CD14-positive monocyte (primary cell): ENCODE results near the gene ANKRD31. TPM values are rescaled to one million over a fixed set of nuclear protein-coding genes. Genes with fewer than 3 reads are reported as not detected.

Experiments
- DNase-seq, 3 donors: peaks; one replicate each; pipeline ENCODE4 v3.0.0-alpha.2; 2011 to 2022
- H2AFZ ChIP-seq: 2 replicates; pipeline ENCODE4 v1.6.0; 2012; ENCODE audit warnings: mild to moderate bottlenecking, low read depth, low read length, inconsistent platforms; ENCODE audit not compliant: insufficient read depth, poor library complexity, severe bottlenecking
- H3K27ac ChIP-seq, 2 donors: 1 replicate in 1 of 2; 2 replicates in 1 of 2; pipeline ENCODE4 v1.5.1; 2012 to 2013; ENCODE audit warnings: low read length in 2 of 2, control low read depth in 1 of 2, inconsistent platforms in 1 of 2, low read depth in 1 of 2, mild to moderate bottlenecking in 1 of 2
- H3K27me3 ChIP-seq, 2 donors: one replicate each; pipeline versions ENCODE4 v1.6.0 to v1.6.1; 2011 to 2013; ENCODE audit warnings: low read length in 2 of 2; ENCODE audit not compliant: control insufficient read depth in 2 of 2, insufficient read depth in 2 of 2
- H3K36me3 ChIP-seq, 2 donors: replicated peaks in 1 of 2; 1 replicate in 1 of 2; 2 replicates in 1 of 2; pipeline versions ENCODE4 v1.5.1 to v1.6.1; 2012 to 2013; ENCODE audit warnings: low read length in 2 of 2, control low read depth in 1 of 2, inconsistent platforms in 1 of 2, mild to moderate bottlenecking in 1 of 2; ENCODE audit not compliant: insufficient read depth in 2 of 2, control insufficient read depth in 1 of 2
- H3K4me1 ChIP-seq, 2 donors: 1 replicate in 1 of 2; 2 replicates in 1 of 2; pipeline versions ENCODE4 v1.5.1 to v1.6.1; 2012 to 2013; ENCODE audit warnings: low read length in 2 of 2, control low read depth in 1 of 2, inconsistent platforms in 1 of 2, mild to moderate bottlenecking in 1 of 2, moderate library complexity in 1 of 2; ENCODE audit not compliant: insufficient read depth in 2 of 2, control insufficient read depth in 1 of 2
- H3K4me2 ChIP-seq: replicated peaks from 2 replicates; pipeline ENCODE3; 2012; ENCODE audit warnings: low read length, moderate library complexity, mild to moderate bottlenecking; ENCODE audit not compliant: poor library complexity, severe bottlenecking; ENCODE audit errors: extremely low read depth
- H3K4me3 ChIP-seq, 3 experiments: fragments of 200-600 bp in 1 of 3; sonication (generic) in 1 of 3; replicated peaks in 1 of 3; 1 replicate in 2 of 3; 2 replicates in 1 of 3; pipeline ENCODE4 v1.5.1; 2011 to 2013; ENCODE audit warnings: low read length in 3 of 3, mild to moderate bottlenecking in 3 of 3, control low read depth in 2 of 3, low read depth in 2 of 3, inconsistent platforms in 1 of 3, moderate library complexity in 1 of 3
- H3K79me2 ChIP-seq: 2 replicates; pipeline ENCODE4 v1.6.0; 2012; ENCODE audit warnings: mild to moderate bottlenecking, control low read depth, inconsistent platforms, low read length, moderate library complexity; ENCODE audit not compliant: insufficient read depth
- H3K9ac ChIP-seq: 2 replicates; pipeline ENCODE4 v1.6.0; 2017; ENCODE audit warnings: low read length, mild to moderate bottlenecking; ENCODE audit not compliant: insufficient read depth, poor library complexity, severe bottlenecking
- H3K9me3 ChIP-seq, 2 donors: replicated peaks in 1 of 2; 1 replicate in 1 of 2; 2 replicates in 1 of 2; pipeline versions ENCODE4 v1.5.1 to v1.6.1; 2012 to 2013; ENCODE audit warnings: low read length in 2 of 2, control low read depth in 1 of 2; ENCODE audit not compliant: control insufficient read depth in 1 of 2, insufficient read depth in 1 of 2
- H4K20me1 ChIP-seq: 2 replicates; pipeline ENCODE4 v1.6.0; 2012; ENCODE audit warnings: mild to moderate bottlenecking, low read length, control low read depth, moderate library complexity; ENCODE audit not compliant: insufficient read depth
- H3K27ac Mint-ChIP-seq, 7 donors: one replicate each; pipeline ENCODE4 v1.8.0; 2020; ENCODE audit warnings: mild to moderate bottlenecking in 7 of 7, mixed read lengths in 7 of 7, moderate library complexity in 6 of 7, inconsistent platforms in 2 of 7
- H3K27me3 Mint-ChIP-seq, 3 donors: one replicate each; pipeline ENCODE4 v1.8.0; 2021 to 2022; ENCODE audit warnings: low read depth in 3 of 3, mild to moderate bottlenecking in 3 of 3, mixed read lengths in 3 of 3, moderate library complexity in 3 of 3, inconsistent platforms in 1 of 3
- H3K36me3 Mint-ChIP-seq, 2 donors: one replicate each; pipeline ENCODE4 v1.8.0; 2020; ENCODE audit warnings: mixed read lengths in 2 of 2, inconsistent platforms in 1 of 2, mild to moderate bottlenecking in 1 of 2
- H3K4me1 Mint-ChIP-seq: one replicate; pipeline ENCODE4 v1.8.0; 2020; ENCODE audit warnings: mild to moderate bottlenecking, mixed read lengths
- H3K4me3 Mint-ChIP-seq, 2 donors: one replicate each; pipeline ENCODE4 v1.8.0; 2020; ENCODE audit warnings: mild to moderate bottlenecking in 2 of 2, mixed read lengths in 2 of 2, moderate library complexity in 1 of 2
- H3K9me3 Mint-ChIP-seq, 7 donors: one replicate each; pipeline ENCODE4 v1.8.0; 2020 to 2022; ENCODE audit warnings: mixed read lengths in 7 of 7, mild to moderate bottlenecking in 6 of 7, moderate library complexity in 6 of 7, inconsistent platforms in 2 of 7
- CTCF ChIP-seq: fragments of 200-600 bp; IDR thresholded peaks from one replicate; pipeline ENCODE4 v1.8.0; 2022; ENCODE audit warnings: antibody characterized with exemption, mild to moderate bottlenecking
- WGBS: methylation state at CpG from one replicate; pipeline ENCODE4 v1.1.5; 2013; ENCODE audit warnings: missing lambda C conversion rate; ENCODE audit not compliant: insufficient coverage; 5-methylcytosine and 5-hydroxymethylcytosine counted together
- intact Hi-C, 2 donors: fragments of 100-400 bp; cut with micrococcal nuclease; formaldehyde crosslinking; loops; one replicate each; pipeline versions ENCODE4 v1.15.0 to v1.15.1; 2023
- polyA plus RNA-seq, 3 donors: library from polyadenylated mRNA; depleted of rRNA in 1 of 3; unstranded in 2 of 3; stranded (reverse) in 1 of 3; fragments of 300-500 nt in 2 of 3; fragments of >200 nt in 1 of 3; fragmentation: Illumina TruSeq in 2 of 3; gene quantifications; 1 replicate in 2 of 3; 2 replicates in 1 of 3; pipeline ENCODE4 v1.2.3, GENCODE V29; 2012 to 2021

Gene ANKRD31
- polyA plus RNA-seq, 3 donors, result 0.05 TPM; not detected in 2

- Histone ChIP-seq H3K79me2 (no peaks in the 10 kb centered on the region), H4K20me1 (no peaks in the 10 kb centered on the region), H3K4me3 (no peak overlapping the region), H3K9me3 (no peaks in the 10 kb centered on the region), H3K9ac (no peak overlapping the region), H3K4me2 (no peak overlapping the region), H3K27ac (no peak overlapping the region), H3K36me3 (no peaks in the 10 kb centered on the region), H2AFZ (no peak overlapping the region), H3K4me1 (no peaks in the 10 kb centered on the region), H3K27me3 (no peaks in the 10 kb centered on the region)
- no peak for TF ChIP-seq CTCF
- WGBS, result 53% methylated on average over 4 of the region's 9 CpGs
- Mint-ChIP-seq H3K27ac (no peak overlapping the region), H3K4me3 (no peak overlapping the region), H3K9me3 (peaks cover 0 to 1% (median 0%) of the 10 kb centered on the region in 7 donors), H3K4me1 (peaks cover 8% of the 10 kb centered on the region), H3K27me3 (peaks cover 0 to 3% (median 3%) of the 10 kb centered on the region in 3 donors), H3K36me3 (no peaks in the 10 kb centered on the region)
- DNase-seq, result no peak
- intact Hi-C loops, result no loop called here
Measured at GRCh38 chr5:75023368-75024159, 213.1 kb downstream of the ANKRD31 start.

- H3K27ac Mint-ChIP-seq, result no peak overlapping the region
- Histone ChIP-seq H4K20me1 (no peaks in the 10 kb centered on the region), H3K36me3 (no peaks in the 10 kb centered on the region), H3K4me2 (no peak overlapping the region), H3K79me2 (no peaks in the 10 kb centered on the region), H3K27ac (no peak overlapping the region), H3K9me3 (no peaks in the 10 kb centered on the region), H3K4me1 (no peaks in the 10 kb centered on the region), H3K9ac (no peak overlapping the region), H2AFZ (no peak overlapping the region), H3K4me3 (no peak overlapping the region), H3K27me3 (no peaks in the 10 kb centered on the region)
- no CpG with 5 or more reads among the region's 4 CpGs for WGBS
- TF ChIP-seq CTCF, result no peak
- H3K9me3 Mint-ChIP-seq, result peaks cover 0 to 1% (median 0%) of the 10 kb centered on the region in 7 donors
- intact Hi-C loops, result no loop called here
- H3K4me1 Mint-ChIP-seq, result peaks cover 8% of the 10 kb centered on the region
- no peaks in the 10 kb centered on the region for H3K36me3 Mint-ChIP-seq
- DNase-seq, result no peak
- peaks cover 0 to 6% (median 2%) of the 10 kb centered on the region in 3 donors for H3K27me3 Mint-ChIP-seq
- no peak overlapping the region for H3K4me3 Mint-ChIP-seq
Measured at GRCh38 chr5:75021800-75022199, 214.9 kb downstream of the ANKRD31 start.
